Measurements from ENCODE around the gene LRRC31.

The LRRC31 gene

GRCh38 chr3:169842960-169843359, 26.8 kb downstream of the LRRC31 start:
- H3K27me3 ChIP-seq, result no peaks in the 10 kb centered on the region
- H3K9ac ChIP-seq, result no peak overlapping the region
- H3K9me3 ChIP-seq, result no peaks in the 10 kb centered on the region
- no peak for TF ChIP-seq Cebpa-rat (IDR thresholded peaks at IDR 0.05)
- H4K20me1 ChIP-seq, result no peaks in the 10 kb centered on the region
- no peaks in the 10 kb centered on the region for H3K36me3 ChIP-seq
- H3K4me1 ChIP-seq, result peaks cover 21% of the 10 kb centered on the region
- no peak overlapping the region for H3K4me3 ChIP-seq
- H3K27ac ChIP-seq, result no peak overlapping the region
- H3K4me2 ChIP-seq, result no peak overlapping the region

DNA sequence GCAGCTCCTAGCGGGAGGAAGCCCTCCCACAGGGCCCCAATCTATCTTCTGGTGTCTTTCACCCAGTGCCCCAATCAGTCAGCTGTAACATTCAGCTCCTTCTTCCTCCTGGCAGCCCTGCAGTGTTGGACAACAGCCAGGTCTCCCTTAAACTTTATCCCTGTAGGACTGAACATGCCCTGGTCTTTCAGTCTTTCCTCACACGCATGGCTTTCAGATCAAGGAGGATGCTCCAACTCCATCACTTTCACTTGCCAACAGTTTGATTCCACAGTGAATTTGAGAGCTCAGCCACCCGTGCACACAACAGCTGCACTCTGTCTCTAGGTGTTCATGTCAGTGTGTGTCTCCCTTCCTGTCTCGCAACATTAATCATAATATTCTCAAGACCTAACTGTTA, 28.6 kb downstream of the LRRC31 start:
- Histone ChIP-seq H3K9me3 (no peaks in the 10 kb centered on the region), H4K20me1 (no peaks in the 10 kb centered on the region), H3K4me1 (peaks cover 11% of the 10 kb centered on the region), H3K9ac (no peak overlapping the region), H3K27ac (no peak overlapping the region), H3K4me3 (no peak overlapping the region), H3K36me3 (no peaks in the 10 kb centered on the region), H3K4me2 (peak overlapping the region; percentile 49), H3K27me3 (no peaks in the 10 kb centered on the region)
- no peak for TF ChIP-seq Cebpa-rat (IDR thresholded peaks at IDR 0.05)

DNA sequence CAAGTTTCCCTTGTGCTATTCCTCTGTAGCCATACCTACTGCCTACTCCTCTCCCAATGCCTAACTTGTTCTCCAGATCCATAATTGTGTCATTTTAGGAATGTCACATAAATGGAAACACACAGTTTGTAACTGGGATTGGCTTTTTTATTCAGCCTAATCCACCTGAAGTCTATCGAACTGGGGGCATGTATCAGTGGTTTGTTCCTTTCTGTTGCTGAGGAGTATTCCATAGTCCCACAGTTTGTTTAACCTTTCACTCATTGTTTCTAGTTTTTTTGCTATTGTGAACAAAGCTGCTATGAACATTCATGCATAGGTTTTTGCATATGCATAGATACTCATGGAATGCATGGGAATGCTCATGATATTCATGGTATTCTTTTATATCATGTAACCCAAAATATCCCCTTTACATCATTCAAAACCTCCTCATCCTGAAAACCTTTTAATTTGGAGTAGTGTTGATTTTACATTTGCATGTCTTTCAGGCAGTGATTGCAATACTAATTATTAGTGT, 31.2 kb downstream of the LRRC31 start:
- Histone ChIP-seq H3K27me3 (no peaks in the 10 kb centered on the region), H3K4me3 (no peak overlapping the region), H3K9ac (no peak overlapping the region), H3K4me2 (no peak overlapping the region), H3K9me3 (no peaks in the 10 kb centered on the region), H3K4me1 (peaks cover 9% of the 10 kb centered on the region), H4K20me1 (no peaks in the 10 kb centered on the region), H3K36me3 (no peaks in the 10 kb centered on the region), H3K27ac (no peak overlapping the region)
- no peak for TF ChIP-seq Cebpa-rat (IDR thresholded peaks at IDR 0.05)

DNA sequence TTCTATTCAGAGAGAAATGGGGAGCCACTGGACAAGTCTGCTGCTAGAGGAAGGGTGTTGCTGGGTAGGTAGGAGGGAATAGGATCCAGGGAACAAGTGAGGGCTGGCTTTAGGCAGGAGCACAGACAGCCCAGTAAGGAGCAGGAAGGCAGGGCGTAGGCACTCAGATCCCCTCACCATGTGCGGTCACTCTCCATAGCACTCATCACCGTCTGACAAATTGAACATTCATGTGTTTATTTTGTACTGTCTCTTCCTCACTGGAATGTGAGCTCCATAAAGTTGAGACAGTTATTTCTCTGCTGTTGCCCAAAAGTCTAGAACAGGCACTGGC, 32.8 kb downstream of the LRRC31 start:
- no peak overlapping the region for H3K27ac ChIP-seq
- peaks cover 9% of the 10 kb centered on the region for H3K4me1 ChIP-seq
- TF ChIP-seq Cebpa-rat (IDR thresholded peaks at IDR 0.05), result no peak
- H3K9ac ChIP-seq, result no peak overlapping the region
- no peak overlapping the region for H3K4me2 ChIP-seq
- no peaks in the 10 kb centered on the region for H3K9me3 ChIP-seq
- H3K27me3 ChIP-seq, result no peaks in the 10 kb centered on the region
- no peak overlapping the region for H3K4me3 ChIP-seq
- no peaks in the 10 kb centered on the region for H4K20me1 ChIP-seq
- H3K36me3 ChIP-seq, result no peaks in the 10 kb centered on the region

DNA sequence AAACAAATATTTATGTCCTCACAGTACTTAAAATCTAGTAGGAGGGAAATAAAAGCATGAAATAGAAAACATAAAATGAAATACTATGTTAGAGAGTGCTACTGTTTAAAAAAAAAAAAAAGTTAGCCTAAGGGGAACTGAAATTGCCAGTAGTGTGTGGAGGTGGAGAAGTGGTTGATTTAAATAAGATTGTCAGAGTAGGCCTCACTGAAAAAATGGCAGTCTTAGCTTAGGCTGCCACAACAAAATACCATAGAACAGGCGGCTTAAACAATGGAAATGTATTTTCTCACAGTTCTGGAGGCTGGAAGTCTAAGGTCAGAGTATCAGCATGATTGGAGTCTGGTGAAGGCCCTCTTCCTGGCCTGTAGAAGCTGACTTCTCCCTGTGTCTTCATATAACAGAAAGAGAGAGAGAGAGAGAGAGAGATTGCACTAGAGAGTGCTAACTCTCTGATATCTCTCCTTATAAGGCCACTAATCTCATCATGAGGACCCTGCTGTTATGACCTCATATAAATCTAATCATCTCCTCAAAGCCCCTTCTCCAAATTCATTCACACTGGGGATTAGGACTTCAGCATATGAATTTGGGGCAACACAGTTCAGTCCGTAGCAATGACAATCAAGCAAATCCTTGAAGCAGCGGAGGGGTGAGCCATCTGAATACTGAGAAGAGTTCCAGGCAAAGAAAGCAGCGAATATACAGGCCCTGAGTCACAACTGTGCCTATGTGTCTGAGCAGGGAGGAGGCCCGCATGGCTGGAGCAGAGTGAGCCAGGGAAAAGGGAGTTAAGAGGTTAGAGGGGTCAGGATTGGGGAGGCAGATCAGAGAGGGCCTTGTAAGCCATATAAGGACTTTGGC, 33.4 kb downstream of the LRRC31 start:
- Histone ChIP-seq H3K4me1 (peaks cover 7% of the 10 kb centered on the region), H4K20me1 (no peaks in the 10 kb centered on the region), H3K9me3 (no peaks in the 10 kb centered on the region), H3K4me3 (no peak overlapping the region), H3K9ac (no peak overlapping the region), H3K27ac (no peak overlapping the region), H3K4me2 (no peak overlapping the region), H3K27me3 (no peaks in the 10 kb centered on the region), H3K36me3 (no peaks in the 10 kb centered on the region)
- no peak for TF ChIP-seq Cebpa-rat (IDR thresholded peaks at IDR 0.05)

DNA sequence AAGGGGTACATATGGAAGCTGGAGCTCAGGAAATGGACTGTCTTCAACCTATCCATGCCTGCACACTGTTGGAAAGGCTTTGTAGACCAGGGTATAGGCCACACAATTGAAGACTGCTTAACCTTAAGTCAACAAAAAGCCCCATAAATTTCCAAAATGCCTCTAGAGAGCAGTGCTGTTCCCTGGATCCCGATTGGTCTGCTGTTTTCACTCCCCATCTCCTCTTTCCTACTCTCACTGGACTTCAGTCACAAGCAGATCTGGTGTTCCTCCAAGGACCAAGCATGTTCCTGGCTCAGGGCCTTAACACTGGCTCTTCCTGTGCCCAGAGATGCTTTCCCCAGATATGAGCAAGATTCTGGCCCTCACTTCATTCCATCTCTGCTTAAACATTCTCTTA, 34.2 kb downstream of the LRRC31 start:
- no peak overlapping the region for H3K27ac ChIP-seq
- no peak overlapping the region for H3K9ac ChIP-seq
- no peaks in the 10 kb centered on the region for H3K27me3 ChIP-seq
- no peak overlapping the region for H3K4me2 ChIP-seq
- no peaks in the 10 kb centered on the region for H3K4me1 ChIP-seq
- no peaks in the 10 kb centered on the region for H3K36me3 ChIP-seq
- TF ChIP-seq Cebpa-rat (IDR thresholded peaks at IDR 0.05), result no peak
- no peaks in the 10 kb centered on the region for H4K20me1 ChIP-seq
- no peak overlapping the region for H3K4me3 ChIP-seq
- H3K9me3 ChIP-seq, result no peaks in the 10 kb centered on the region

DNA sequence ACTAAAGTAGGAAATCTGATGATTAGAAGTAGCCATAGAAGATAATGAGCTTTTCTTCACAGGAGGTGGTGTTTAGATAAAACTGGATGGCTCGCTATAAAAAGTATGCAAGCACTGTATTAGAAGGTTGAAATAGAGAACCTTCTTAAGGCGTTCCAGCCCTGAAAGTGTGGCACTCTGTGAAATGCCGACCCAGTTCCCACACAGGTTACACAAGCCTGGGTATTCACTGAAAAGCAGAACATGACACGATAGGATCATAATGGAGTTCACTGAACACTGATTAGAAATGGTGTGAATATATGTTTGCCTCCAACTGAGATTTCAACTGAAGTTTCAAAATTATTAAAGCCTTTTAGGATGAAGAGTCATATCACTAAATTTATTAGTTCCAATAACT, 42.0 kb downstream of the LRRC31 start:
- no peak for TF ChIP-seq Cebpa-rat (IDR thresholded peaks at IDR 0.05)
- Histone ChIP-seq H3K9me3 (no peaks in the 10 kb centered on the region), H3K9ac (no peak overlapping the region), H3K4me2 (no peak overlapping the region), H4K20me1 (no peaks in the 10 kb centered on the region), H3K4me1 (no peaks in the 10 kb centered on the region), H3K27me3 (no peaks in the 10 kb centered on the region), H3K36me3 (no peaks in the 10 kb centered on the region), H3K27ac (no peak overlapping the region), H3K4me3 (no peak overlapping the region)

DNA sequence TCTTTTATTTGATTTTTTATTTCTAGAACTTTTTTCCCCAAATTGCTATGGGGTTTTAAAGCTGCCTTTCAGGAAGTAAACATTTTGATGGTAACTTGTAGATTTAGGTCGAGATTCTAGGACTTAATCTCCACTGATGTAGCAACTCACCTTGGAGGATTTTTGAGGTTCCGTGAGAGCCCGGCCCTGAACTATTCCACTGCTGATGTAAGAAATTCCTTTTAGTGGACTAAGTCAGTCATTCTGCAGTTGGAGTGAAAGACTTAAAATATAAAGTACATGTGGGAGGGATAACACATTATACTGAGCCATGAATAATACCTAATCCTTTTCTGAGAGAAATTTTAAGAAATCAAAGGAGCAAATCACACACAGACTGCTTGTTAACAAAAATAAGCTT, 44.4 kb downstream of the LRRC31 start:
- H3K9me3 ChIP-seq, result no peaks in the 10 kb centered on the region
- H3K4me3 ChIP-seq, result no peak overlapping the region
- TF ChIP-seq Cebpa-rat (IDR thresholded peaks at IDR 0.05), result no peak
- no peaks in the 10 kb centered on the region for H3K27me3 ChIP-seq
- no peaks in the 10 kb centered on the region for H3K36me3 ChIP-seq
- no peaks in the 10 kb centered on the region for H3K4me1 ChIP-seq
- H3K27ac ChIP-seq, result no peak overlapping the region
- no peak overlapping the region for H3K4me2 ChIP-seq
- H4K20me1 ChIP-seq, result no peaks in the 10 kb centered on the region
- H3K9ac ChIP-seq, result no peak overlapping the region

- Histone ChIP-seq H3K27ac (no peak overlapping the region), H3K4me1 (no peaks in the 10 kb centered on the region)
- no peak for TF ChIP-seq Cebpa-rat (IDR thresholded peaks at IDR 0.05)
Observed at GRCh38 chr3:169822983-169823382, 46.8 kb downstream of the LRRC31 start.

DNA sequence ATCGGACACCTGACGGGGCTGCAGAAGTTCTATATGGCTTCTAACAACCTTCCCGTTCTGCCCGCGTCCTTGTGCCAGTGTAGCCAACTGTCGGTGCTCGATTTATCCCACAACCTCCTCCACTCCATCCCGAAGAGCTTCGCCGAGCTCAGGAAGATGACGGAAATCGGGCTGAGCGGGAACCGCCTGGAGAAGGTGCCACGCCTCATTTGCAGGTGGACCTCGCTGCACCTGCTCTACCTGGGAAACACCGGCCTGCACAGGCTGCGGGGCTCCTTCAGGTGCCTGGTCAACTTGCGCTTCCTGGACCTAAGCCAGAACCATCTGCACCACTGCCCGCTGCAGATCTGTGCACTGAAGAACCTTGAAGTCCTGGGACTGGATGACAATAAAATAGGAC, 47.2 kb downstream of the LRRC31 start:
- no peaks in the 10 kb centered on the region for H3K9me3 ChIP-seq
- H3K27me3 ChIP-seq, result no peaks in the 10 kb centered on the region
- H3K27ac ChIP-seq, result no peak overlapping the region
- H3K9ac ChIP-seq, result no peak overlapping the region
- H3K4me2 ChIP-seq, result no peak overlapping the region
- no peaks in the 10 kb centered on the region for H4K20me1 ChIP-seq
- no peaks in the 10 kb centered on the region for H3K4me1 ChIP-seq
- TF ChIP-seq Cebpa-rat (IDR thresholded peaks at IDR 0.05), result no peak
- H3K36me3 ChIP-seq, result no peaks in the 10 kb centered on the region
- no peak overlapping the region for H3K4me3 ChIP-seq

More at GRCh38 chr3:169822983-169823382, 46.8 kb downstream of the LRRC31 start:
- Histone ChIP-seq H4K20me1 (no peaks in the 10 kb centered on the region), H3K4me2 (no peak overlapping the region), H3K27me3 (no peaks in the 10 kb centered on the region), H3K9me3 (no peaks in the 10 kb centered on the region), H3K4me3 (no peak overlapping the region), H3K36me3 (no peaks in the 10 kb centered on the region), H3K9ac (no peak overlapping the region)

All from BLaER1 (cell line).